K562 (cell line): ENCODE measurements around the gene ZBTB49. TPM values are rescaled to one million over a fixed set of nuclear protein-coding genes. Genes with fewer than 3 reads are reported as not detected.
A peak's percentile ranks its signal among the peaks of the same experiment; 100 is the strongest.

Experiments
- CBFB ChIP-seq: sonication (generic); formaldehyde crosslinking; IDR thresholded peaks from 2 replicates; pipeline ENCODE4 v1.4.0; 2020; ENCODE audit warnings: mild to moderate bottlenecking, missing genetic modification reagents
- CSDE1 ChIP-seq, 2 experiments: fragments of 450-650 bp; IDR thresholded peaks; 2 replicates each; pipeline ENCODE4 v1.6.1; 2016; ENCODE audit warnings: mild to moderate bottlenecking in 1 of 2
- HSF4 ChIP-seq: fragments of 250-450 bp; sonication (Bioruptor Pico); IDR thresholded peaks from 2 replicates; pipeline ENCODE4 v2.1.2; 2022; ENCODE audit warnings: mild to moderate bottlenecking, moderate library complexity, borderline replicate concordance
- MEIS2 ChIP-seq: fragments of 450-650 bp; IDR thresholded peaks from 2 replicates; pipeline ENCODE4 v1.6.1; 2014; ENCODE audit warnings: mild to moderate bottlenecking; ENCODE audit not compliant: partially characterized antibody
- POLR2B ChIP-seq: fragments of 450-650 bp; IDR thresholded peaks from 2 replicates; pipeline ENCODE4 v1.6.1; 2018; ENCODE audit warnings: low read depth; ENCODE audit not compliant: partially characterized antibody
- PRPF4 ChIP-seq: fragments of 200-400 bp; formaldehyde crosslinking; IDR thresholded peaks from one replicate; pipeline ENCODE4 v1.6.1; 2017; ENCODE audit warnings: low read length, low read depth, mild to moderate bottlenecking; ENCODE audit not compliant: insufficient read depth, poor library complexity, severe bottlenecking
- TFAM ChIP-seq: fragments of 250-450 bp; sonication (Bioruptor Pico); conservative IDR thresholded peaks from 2 replicates; pipeline ENCODE4 v1.5.0; 2021; ENCODE audit warnings: mild to moderate bottlenecking, moderate library complexity
- ZNF644 ChIP-seq: fragments of 200-800 bp; sonication (Bioruptor generic); IDR thresholded peaks from 2 replicates; pipeline ENCODE4 v1.6.1; 2016; ENCODE audit warnings: low read depth, missing genetic modification characterization, missing compliant biosample characterization
- ZNF668 ChIP-seq: fragments of 250-450 bp; sonication (Bioruptor Pico); IDR thresholded peaks from 2 replicates; pipeline ENCODE4 v1.8.0; 2022; ENCODE audit warnings: mild to moderate bottlenecking, inconsistent platforms
- polyA plus RNA-seq, 8 experiments: library from polyadenylated mRNA; depleted of rRNA in 4 of 8; stranded (reverse) in 5 of 8; unstranded in 3 of 8; fragments of >200 nt; fragmentation: Nextera tagmentation in 2 of 8; fragmentation: Illumina TruSeq in 1 of 8; extraction: Ambion mirVana in 2 of 8; extraction: Trizol in 1 of 8; gene quantifications; 2 replicates each; pipeline versions ENCODE4 v1.2.1 to v1.2.3, GENCODE V29; 2011 to 2014; ENCODE audit warnings: inconsistent platforms in 1 of 8, missing spikeins in 1 of 8
- total RNA-seq, 7 experiments: library from RNA; depleted of rRNA in 6 of 7; stranded (reverse); fragments of >200 nt in 6 of 7; fragmentation: Illumina TruSeq in 2 of 7; extraction: Trizol in 2 of 7; gene quantifications; 2 replicates each; pipeline versions ENCODE4 v1.2.1 to v1.2.3, GENCODE V29; 2011 to 2021; ENCODE audit warnings: low replicate concordance in 1 of 7
- TF ChIP-seq, protein P1 (sequence below): fragments of 450-650 bp; formaldehyde crosslinking; IDR thresholded peaks from 2 replicates; pipeline ENCODE4 v1.4.0; 2020; ENCODE audit warnings: mild to moderate bottlenecking, mixed read lengths
- TF ChIP-seq, protein P2 (sequence below): sonication (generic); formaldehyde crosslinking; IDR thresholded peaks from 2 replicates; pipeline ENCODE4 v1.8.1; 2022; ENCODE audit warnings: missing genetic modification reagents
- TF ChIP-seq, protein P3 (sequence below): fragments of 250-450 bp; sonication (Bioruptor Pico); IDR thresholded peaks from 2 replicates; pipeline ENCODE4 v1.5.0; 2020; ENCODE audit warnings: mild to moderate bottlenecking
- TF ChIP-seq, protein P4 (sequence below): fragments of 250-450 bp; sonication (Bioruptor Pico); IDR thresholded peaks from 2 replicates; pipeline ENCODE4 v1.4.0; 2020; ENCODE audit warnings: mild to moderate bottlenecking
- TF ChIP-seq, protein P5 (sequence below): sonication (generic); formaldehyde crosslinking; IDR thresholded peaks from 2 replicates; pipeline ENCODE4 v1.5.0; 2020; ENCODE audit warnings: missing genetic modification reagents
- TF ChIP-seq, protein P6 (sequence below): fragments of 250-450 bp; sonication (Bioruptor Pico); IDR thresholded peaks from 2 replicates; pipeline ENCODE4 v1.6.1; 2021; ENCODE audit warnings: mild to moderate bottlenecking

Gene ZBTB49
- total and polyA plus RNA-seq, 9 of the 15 experiments (the other 6 are each of a cell fraction or from before 2014, with no cell fraction given) = 0.49 to 8.0 (median 4.2) TPM

DNA sequence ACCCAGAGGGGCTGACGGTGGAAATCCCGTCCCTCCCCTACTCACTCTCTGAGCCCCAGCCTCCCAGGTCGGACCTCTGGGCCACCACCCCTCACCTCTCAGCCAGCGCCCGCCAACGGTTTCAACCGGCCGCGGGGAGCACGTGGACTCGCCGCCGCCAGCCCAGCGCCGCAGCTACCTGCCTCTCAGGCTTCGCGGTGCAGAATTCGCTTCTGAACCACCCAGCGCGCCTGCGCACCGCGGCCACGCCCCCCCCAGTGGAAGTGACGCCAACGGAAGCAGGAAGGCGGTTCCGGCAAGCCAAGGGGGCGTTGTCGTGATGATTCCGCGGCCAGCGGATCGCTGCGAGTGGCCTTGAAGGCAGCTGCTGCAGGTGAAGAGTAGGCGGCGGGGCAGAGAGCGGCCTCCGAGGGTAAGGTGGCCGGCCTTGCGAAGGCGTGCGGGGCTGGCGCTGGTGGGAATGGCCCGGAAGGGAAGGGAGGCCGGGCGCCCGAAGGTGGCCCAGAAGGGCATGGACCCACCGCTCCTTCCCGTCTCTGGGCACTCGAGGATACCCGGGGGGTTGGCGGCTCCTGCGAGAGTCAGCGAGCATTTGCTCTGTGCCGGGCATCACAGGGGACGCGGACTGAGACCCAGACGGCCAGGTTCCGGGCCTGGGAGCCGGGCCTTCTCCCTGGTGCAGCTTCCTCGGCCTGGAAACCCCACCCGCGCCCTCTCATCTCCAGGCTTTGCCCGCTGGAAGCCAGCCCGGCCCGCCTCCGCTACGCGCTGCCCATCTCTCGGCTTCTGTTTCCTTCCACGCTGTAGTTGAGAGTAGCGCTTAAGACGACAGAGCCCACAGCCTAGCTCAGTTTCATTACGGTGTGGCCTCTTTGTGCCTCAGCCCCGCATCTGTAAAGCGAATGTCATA, at the start of gene ZBTB49, which contains the start of gene LYAR (continued):
- no peak for TF ChIP-seq TFAM (CRISPR knock-in tag)
- TF ChIP-seq, protein P1, sequence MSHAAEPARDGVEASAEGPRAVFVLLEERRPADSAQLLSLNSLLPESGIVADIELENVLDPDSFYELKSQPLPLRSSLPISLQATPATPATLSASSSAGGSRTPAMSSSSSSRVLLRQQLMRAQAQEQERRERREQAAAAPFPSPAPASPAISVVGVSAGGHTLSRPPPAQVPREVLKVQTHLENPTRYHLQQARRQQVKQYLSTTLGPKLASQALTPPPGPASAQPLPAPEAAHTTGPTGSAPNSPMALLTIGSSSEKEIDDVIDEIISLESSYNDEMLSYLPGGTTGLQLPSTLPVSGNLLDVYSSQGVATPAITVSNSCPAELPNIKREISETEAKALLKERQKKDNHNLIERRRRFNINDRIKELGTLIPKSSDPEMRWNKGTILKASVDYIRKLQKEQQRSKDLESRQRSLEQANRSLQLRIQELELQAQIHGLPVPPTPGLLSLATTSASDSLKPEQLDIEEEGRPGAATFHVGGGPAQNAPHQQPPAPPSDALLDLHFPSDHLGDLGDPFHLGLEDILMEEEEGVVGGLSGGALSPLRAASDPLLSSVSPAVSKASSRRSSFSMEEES (CRISPR knock-in tag) = no peak
- no peak for TF ChIP-seq CBFB (CRISPR knock-in tag)
- no peak for TF ChIP-seq ZNF668 (CRISPR knock-in tag)
- no peak for TF ChIP-seq HSF4 (CRISPR knock-in tag)
- TF ChIP-seq, protein P2, sequence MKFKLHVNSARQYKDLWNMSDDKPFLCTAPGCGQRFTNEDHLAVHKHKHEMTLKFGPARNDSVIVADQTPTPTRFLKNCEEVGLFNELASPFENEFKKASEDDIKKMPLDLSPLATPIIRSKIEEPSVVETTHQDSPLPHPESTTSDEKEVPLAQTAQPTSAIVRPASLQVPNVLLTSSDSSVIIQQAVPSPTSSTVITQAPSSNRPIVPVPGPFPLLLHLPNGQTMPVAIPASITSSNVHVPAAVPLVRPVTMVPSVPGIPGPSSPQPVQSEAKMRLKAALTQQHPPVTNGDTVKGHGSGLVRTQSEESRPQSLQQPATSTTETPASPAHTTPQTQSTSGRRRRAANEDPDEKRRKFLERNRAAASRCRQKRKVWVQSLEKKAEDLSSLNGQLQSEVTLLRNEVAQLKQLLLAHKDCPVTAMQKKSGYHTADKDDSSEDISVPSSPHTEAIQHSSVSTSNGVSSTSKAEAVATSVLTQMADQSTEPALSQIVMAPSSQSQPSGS = no peak
- TF ChIP-seq, protein P3, sequence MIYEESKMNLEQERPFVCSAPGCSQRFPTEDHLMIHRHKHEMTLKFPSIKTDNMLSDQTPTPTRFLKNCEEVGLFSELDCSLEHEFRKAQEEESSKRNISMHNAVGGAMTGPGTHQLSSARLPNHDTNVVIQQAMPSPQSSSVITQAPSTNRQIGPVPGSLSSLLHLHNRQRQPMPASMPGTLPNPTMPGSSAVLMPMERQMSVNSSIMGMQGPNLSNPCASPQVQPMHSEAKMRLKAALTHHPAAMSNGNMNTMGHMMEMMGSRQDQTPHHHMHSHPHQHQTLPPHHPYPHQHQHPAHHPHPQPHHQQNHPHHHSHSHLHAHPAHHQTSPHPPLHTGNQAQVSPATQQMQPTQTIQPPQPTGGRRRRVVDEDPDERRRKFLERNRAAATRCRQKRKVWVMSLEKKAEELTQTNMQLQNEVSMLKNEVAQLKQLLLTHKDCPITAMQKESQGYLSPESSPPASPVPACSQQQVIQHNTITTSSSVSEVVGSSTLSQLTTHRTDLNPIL (CRISPR knock-in tag) = no peak
- no peak for TF ChIP-seq CSDE1 (IDR thresholded peaks at IDR 0.05)
- TF ChIP-seq, protein P4, sequence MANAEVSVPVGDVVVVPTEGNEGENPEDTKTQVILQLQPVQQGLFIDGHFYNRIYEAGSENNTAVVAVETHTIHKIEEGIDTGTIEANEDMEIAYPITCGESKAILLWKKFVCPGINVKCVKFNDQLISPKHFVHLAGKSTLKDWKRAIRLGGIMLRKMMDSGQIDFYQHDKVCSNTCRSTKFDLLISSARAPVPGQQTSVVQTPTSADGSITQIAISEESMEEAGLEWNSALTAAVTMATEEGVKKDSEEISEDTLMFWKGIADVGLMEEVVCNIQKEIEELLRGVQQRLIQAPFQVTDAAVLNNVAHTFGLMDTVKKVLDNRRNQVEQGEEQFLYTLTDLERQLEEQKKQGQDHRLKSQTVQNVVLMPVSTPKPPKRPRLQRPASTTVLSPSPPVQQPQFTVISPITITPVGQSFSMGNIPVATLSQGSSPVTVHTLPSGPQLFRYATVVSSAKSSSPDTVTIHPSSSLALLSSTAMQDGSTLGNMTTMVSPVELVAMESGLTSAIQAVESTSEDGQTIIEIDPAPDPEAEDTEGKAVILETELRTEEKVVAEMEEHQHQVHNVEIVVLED (CRISPR knock-in tag) = no peak
- TF ChIP-seq, protein P5, sequence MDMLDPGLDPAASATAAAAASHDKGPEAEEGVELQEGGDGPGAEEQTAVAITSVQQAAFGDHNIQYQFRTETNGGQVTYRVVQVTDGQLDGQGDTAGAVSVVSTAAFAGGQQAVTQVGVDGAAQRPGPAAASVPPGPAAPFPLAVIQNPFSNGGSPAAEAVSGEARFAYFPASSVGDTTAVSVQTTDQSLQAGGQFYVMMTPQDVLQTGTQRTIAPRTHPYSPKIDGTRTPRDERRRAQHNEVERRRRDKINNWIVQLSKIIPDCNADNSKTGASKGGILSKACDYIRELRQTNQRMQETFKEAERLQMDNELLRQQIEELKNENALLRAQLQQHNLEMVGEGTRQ (CRISPR knock-in tag) = peak; percentile 47
- TF ChIP-seq POLR2B = peak; percentile 77
- TF ChIP-seq PRPF4 = no peak
- TF ChIP-seq, protein P6, sequence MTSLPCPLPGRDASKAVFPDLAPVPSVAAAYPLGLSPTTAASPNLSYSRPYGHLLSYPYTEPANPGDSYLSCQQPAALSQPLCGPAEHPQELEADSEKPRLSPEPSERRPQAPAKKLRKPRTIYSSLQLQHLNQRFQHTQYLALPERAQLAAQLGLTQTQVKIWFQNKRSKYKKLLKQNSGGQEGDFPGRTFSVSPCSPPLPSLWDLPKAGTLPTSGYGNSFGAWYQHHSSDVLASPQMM (CRISPR knock-in tag) = no peak
- peak; percentile 84 for TF ChIP-seq MEIS2
- no peak for TF ChIP-seq ZNF644 (tag)
